HG03354 (cell line): ENCODE measurements around the gene BSPRY.
"Not testable (repeated sequence)": the region's sequence is repeated elsewhere in the genome, so short reads cannot be mapped to it uniquely, and the experiment has no call there.

ENCODE experiments used
- ATAC-seq: cut with Tn5 transposase; IDR thresholded peaks from one replicate; pipeline ENCODE4 v1.9.1; 2021; ENCODE audit warnings: mild to moderate bottlenecking; ENCODE audit not compliant: unreplicated experiment, poor library complexity, severe bottlenecking

BSPRY gene

DNA sequence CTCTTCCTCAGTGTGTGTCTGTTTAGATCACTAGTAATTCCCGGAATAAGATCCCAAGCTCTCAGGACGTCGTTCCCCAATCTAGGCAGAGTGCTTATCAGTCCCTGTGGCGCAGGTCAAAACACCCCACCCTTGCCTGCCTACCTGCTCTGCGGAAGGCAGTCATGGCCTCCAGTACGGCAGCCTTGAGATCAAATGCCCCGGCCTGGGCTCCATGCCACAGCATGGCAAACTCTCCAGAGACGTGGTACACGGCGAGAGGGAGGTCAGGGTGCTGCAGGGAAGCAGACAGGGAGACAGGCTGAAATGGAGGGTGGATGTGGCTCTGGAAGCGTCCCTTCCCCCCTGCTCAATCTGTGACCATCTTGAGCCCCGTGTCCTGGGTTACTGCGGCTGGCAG is 39.5 kb downstream of the BSPRY start:
- no peak for ATAC-seq

DNA sequence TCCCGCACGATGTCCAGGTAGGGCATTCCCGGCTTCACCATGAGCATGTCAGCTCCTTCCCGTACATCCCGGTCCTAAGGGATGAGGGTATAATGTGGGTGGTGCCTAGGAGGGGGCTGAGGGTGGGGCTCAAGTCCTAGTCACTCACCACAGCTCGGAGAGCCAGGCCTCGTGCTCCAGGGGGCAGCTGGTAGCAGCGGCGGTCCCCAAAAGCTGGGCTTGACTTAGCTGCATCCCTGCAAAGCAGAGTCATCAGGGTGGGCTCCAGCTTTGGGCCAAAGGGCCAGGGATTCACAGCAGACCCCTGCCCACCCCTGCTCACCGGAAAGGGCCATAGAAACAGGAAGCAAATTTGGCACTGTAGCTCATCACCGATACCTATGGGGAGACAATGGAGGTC is 40.1 kb downstream of the BSPRY start:
- ATAC-seq = no peak

- ATAC-seq = no peak
Observed at GRCh38 chr9:113390192-113390960, 41.0 kb downstream of the BSPRY start.

GRCh38 chr9:113391917-113392316 is 42.6 kb downstream of the BSPRY start:
- ATAC-seq = no peak

DNA sequence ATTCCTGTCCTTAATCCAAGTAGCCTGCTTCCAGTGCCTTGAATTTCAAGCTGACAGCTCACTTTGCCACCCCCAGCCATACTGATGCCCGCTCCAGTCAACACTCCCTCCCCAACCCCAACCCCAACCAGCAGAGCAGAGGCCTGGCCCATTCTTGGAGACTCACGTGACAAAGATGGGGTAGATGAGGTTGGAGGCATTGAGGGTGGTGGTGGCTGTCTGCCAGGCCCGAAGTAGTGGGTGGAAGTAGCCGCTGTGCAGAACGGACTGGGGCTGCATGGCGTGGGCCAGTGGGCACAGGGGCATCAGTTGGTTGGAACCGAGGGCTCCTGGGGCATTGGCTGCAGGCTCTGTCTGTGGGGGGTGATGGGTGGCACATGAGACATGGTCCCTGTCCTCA is 43.9 kb downstream of the BSPRY start:
- ATAC-seq = no peak

- ATAC-seq = no peak
Observed at GRCh38 chr9:113395000-113395861, 45.9 kb downstream of the BSPRY start.

- ATAC-seq = no peak
Observed at GRCh38 chr9:113397203-113397631, 47.9 kb downstream of the BSPRY start.

DNA sequence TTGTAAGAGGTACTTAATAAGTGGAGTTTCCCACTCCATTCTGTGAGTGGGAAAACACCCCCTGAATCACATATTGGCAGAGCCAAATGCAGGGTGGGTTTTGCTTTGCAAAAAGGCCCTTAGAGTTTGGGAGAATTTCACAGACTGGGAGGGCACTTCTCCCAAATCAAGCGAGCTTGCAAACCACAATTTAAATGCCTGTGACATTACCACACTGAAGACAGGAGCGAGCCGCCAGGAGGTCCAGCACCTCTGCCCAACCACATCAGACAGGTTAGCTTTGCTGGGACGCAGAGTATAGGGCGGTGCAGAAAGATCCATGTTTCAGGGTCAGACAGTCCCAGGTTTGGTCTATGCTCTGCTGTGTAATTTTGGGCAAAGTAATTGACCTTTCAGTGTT is 49.5 kb downstream of the BSPRY start:
- no peak for ATAC-seq

GRCh38 chr9:113399646-113400200 is 50.4 kb downstream of the BSPRY start:
- ATAC-seq = no peak

GRCh38 chr9:113401027-113401792 is 51.9 kb downstream of the BSPRY start, which contains the start of gene ALAD:
Gene ALAD, minus strand, starts transcription at chr9:113401284. Its CDS starts 7,725 bp downstream, at chr9:113393559.
- peak; percentile 98 for ATAC-seq

DNA sequence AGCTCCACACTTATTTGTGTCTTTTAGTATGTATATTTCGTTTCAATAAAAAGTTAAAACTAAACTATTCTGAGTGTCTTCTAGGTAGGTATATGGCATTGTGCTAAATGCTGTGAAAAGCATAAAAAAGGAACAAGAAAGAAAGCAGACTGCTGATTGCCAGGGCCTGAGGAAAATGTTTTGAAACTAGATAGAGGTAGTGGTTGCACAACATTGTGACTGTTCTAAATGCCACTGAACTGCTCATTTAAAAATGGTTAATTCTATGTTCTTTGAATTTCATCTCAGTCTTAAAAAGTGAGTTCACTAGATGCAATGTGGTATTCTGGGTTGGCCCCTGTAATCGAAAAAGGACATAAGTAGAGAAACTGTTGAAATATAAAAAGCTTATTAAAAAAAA is 54.3 kb downstream of the BSPRY start:
- no peak for ATAC-seq

GRCh38 chr9:113406353-113406752 is 57.0 kb downstream of the BSPRY start:
- ATAC-seq = not testable (repeated sequence)

DNA sequence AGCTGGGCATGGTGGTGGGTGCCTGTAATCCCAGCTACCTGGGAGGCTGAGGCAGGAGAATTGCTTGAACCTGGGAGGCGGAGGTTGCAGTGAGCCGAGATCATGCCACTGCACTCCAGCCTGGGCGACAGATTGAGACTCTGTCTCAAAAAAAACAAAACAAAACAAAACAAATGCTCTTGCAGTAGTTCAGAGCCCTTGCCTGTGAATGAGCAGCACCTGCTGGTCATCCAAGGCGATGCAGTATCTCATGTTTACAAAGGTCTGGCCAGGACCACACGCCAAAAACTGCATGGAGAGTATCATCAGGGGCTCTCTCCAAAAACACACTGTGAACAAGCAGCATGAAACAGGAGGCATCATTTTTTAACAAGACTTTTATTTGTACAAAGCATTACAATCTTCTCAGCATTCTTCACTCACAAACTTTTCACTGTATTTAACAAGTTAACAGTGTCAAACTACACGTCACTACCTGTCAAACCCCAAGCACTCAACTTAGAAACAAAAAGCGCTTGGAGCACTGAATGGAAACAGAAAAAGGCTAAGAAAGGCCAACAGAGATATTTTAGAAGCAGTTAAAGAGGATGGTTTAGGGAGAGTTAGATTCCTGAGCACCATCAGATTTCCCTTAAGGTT is 57.7 kb downstream of the BSPRY start:
- peak; percentile 35 for ATAC-seq

GRCh38 chr9:113409481-113409880 is 60.1 kb downstream of the BSPRY start:
- ATAC-seq = no peak

- peak; percentile 12 for ATAC-seq
Observed at GRCh38 chr9:113409883-113410206, 60.5 kb downstream of the BSPRY start.

DNA sequence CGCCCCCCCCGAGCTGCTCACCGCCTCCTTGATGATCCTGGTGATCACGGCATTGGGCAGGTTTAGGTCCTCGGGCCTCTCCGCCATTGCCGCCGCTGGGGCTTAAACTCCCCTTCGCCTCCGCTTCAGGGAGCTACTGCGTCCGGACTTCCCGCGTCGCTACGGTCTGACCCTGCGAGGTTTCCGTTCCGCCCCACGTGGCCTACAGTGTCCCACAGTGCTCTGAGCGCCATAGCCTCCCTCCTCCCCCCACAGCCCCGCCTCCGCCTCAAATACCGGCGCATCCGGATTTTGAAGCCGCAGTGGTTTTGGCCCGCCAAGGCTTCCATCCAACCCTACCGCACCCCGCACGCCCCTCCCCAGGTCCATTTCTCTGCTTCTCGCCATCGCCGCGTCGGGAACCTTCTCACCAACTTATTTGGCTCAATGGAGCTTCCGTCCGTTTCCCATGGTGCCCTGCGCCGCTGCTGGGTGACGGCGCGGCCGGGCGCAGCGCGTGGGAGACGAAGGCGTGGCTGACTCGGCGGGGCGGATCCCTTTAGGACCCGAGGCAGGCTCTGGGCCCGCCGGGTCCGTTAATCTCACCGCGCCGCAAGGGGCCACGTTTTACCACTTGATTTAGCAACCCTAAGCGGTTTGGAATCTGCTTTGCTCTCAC is 61.0 kb downstream of the BSPRY start, which contains the start of the genes C9orf43 and POLE3:
Gene C9orf43, plus strand, starts transcription at position 541 of the 658 bp plus-strand sequence. CDS start 2,747 bp downstream, outside the sequence.
Gene POLE3, minus strand, starts transcription at position 469 of the 658 bp plus-strand sequence. Its CDS starts 382 bp downstream, at position 87.
- peak; percentile 96 for ATAC-seq

DNA sequence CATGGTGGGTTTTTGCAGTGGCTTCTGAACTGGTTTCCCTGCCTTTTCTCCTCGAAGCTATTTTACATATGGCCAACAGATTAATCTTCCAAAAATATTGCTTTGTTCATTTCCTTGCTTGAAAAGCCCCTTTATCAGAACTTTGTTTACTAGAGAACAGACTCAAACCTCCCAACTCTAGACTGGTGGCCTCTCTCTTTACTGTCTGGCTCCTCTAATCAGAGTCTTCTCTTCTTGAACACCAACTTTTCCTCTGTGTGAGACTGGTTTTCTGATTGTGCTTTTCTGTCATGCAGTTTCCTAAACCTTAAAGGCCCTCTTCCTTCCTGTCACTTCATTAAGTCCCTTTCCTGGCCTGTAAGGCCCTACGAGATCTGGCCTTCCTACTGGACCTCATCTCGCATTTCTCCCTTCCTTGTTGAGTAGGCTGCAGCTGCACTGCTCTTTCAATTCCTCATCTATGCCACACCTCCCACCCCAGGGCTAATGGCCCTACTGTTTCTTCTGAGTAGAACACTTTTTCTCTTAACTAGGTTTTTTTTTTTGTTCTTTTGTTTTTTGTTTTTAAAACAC is 66.9 kb downstream of the BSPRY start:
- peak; percentile 97 for ATAC-seq

DNA sequence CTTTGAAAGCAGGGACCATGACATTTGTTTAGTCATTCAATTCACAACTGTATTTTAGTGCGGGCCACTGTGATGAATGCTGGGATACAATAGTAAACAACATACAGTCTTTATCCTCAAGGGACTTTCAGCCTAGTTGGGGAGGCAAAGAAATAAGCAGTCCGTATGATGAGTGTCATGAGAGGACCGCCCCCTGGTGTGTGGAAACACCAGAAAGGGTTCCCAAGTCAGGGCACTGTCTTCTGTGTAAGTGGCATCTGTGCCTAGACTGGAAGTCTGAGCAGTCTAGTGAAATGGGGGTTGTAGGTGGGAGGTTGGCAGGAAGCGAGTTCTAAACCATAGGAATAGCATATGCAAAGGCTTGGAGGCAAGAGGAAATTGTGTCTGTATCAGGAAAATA is 68.0 kb downstream of the BSPRY start:
- ATAC-seq = no peak
